ENCODE results near the gene FIGNL2.
"Not testable (repeated sequence)": the region's sequence is repeated elsewhere in the genome, so short reads cannot be mapped to it uniquely, and the experiment has no call there.

Gene FIGNL2

GRCh38 chr12:51815571-51815970, 32.9 kb downstream of the FIGNL2 start:
- DNase-seq (ENCODE audit: low read depth), result no peak

GRCh38 chr12:51814311-51815088, 34.0 kb downstream of the FIGNL2 start:
- peak; percentile 34 for DNase-seq (ENCODE audit: low read depth)

- no peak for DNase-seq (ENCODE audit: low read depth)
Observed at GRCh38 chr12:51813931-51814310, 34.6 kb downstream of the FIGNL2 start.

- DNase-seq (ENCODE audit: low read depth), result no peak
Observed at GRCh38 chr12:51812871-51813270, 35.6 kb downstream of the FIGNL2 start.

- no peak for DNase-seq (ENCODE audit: low read depth)
Observed at GRCh38 chr12:51811203-51812202, 37.0 kb downstream of the FIGNL2 start.

DNA sequence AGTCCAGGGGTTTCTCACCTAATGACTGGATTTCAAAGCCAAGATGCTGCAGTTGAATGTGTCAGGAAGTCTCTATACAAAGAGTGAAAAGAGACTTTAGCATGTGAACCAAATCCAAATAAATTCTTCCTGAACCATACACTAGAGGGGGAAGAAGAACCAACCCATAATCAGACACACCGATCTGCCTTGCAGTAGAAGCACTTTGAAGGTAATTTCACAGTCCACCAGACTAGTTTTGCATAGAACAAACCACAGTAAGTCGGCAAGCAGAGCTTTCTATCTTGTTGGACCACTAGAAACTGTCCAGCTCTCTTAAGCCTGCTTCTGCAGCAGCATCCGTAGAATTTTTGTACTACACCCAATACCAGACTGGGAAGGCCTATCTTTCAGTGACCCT, 39.3 kb downstream of the FIGNL2 start:
- DNase-seq (ENCODE audit: low read depth), result no peak

DNA sequence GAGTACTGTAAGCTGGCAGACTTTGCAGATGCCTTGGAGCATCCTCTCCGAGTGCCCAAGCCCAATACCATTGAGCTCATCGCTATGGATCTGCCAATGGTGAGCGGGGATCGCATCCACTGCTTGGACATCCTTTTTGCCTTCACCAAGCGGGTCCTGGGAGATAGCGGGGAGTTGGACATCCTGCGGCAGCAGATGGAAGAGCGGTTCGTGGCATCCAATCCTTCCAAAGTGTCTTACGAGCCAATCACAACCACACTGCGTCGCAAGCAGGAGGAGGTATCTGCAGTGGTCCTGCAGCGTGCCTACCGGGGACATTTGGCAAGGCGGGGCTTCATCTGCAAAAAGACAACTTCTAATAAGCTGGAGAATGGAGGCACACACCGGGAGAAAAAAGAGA, 41.6 kb downstream of the FIGNL2 start:
- no peak for DNase-seq (ENCODE audit: low read depth)

GRCh38 chr12:51801027-51801426, 47.5 kb downstream of the FIGNL2 start:
- no peak for DNase-seq (ENCODE audit: low read depth)

- DNase-seq (ENCODE audit: low read depth), result no peak
Observed at GRCh38 chr12:51798501-51798900, 50.0 kb downstream of the FIGNL2 start.

DNA sequence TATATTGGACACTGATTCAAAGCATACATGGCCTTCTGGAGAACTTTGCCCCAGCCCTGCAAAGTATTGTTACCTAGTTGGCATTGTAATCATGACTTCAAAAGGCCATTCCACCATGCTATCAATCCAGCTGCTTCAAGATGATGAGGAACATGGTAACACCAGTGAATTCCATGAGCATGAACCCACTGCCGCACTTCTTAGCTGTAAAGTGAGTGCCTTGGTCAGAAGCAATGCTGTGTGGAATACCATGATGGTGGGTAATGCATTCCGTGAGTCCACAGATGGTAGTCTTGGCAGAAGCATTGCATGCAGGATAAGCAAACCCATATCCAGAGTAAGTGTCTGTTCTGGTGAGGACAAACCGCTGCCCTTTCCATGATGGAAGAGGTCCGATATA, 50.5 kb downstream of the FIGNL2 start:
- DNase-seq (ENCODE audit: low read depth), result not testable (repeated sequence)

DNA sequence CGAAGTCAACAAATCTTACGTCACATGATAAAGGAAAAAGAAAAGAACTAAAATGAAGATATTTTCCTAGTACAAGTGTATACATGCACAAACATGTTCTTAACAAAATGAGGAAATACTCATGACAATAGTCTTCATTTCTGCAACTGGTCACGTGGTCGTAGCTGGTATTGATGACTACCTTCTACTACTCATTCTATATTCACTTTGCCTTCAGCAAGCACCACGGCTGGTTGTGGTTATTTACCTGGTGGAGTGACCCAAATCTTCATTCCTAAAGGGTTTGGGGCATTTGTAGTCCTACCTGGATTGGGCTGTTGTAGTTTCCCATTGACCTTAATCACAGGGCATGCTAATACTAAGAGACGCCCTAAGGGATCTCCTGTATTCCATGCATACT, 51.2 kb downstream of the FIGNL2 start:
- DNase-seq (ENCODE audit: low read depth), result no peak

DNA sequence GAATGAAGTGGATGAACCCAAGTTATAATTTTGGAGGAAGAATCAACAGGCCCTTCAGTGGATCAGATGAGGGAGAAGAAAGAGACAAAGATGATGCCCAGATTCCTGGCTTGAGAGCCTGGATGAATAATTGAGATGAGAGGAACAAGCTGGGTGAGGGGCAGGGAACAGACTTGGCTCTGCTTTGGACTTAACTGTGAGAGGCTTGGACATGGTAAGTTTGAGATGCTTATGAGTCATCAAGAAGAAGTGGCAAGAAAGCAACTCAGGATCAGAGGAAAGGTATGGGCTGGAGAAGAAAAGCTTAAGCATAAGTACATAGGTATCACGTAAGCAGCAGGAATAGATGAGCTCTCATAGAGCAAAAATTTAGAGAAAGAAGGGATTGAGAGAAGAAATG, 55.3 kb downstream of the FIGNL2 start:
- no peak for DNase-seq (ENCODE audit: low read depth)

- no peak for DNase-seq (ENCODE audit: low read depth)
Observed at GRCh38 chr12:51792417-51792816, 56.1 kb downstream of the FIGNL2 start.

DNA sequence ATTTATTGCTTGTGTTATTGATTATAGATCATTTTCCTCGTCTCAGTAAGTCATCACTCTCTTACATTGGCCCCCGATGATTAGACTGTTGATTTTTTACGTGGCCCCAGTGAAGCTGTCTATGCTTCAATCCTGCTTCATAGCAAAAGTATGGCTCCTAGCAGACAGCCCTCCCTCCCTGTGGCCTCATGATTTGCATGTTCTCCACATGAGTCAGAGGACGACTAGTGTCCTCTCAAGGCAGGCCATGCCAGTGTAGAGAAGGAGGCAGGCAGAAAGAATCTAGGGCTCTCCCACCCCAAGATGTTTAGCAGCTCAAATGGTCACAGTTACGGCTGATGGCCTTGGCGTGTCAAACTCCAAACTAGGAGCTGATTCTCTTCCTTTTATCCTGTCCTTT, 59.6 kb downstream of the FIGNL2 start:
- no peak for DNase-seq (ENCODE audit: low read depth)

DNA sequence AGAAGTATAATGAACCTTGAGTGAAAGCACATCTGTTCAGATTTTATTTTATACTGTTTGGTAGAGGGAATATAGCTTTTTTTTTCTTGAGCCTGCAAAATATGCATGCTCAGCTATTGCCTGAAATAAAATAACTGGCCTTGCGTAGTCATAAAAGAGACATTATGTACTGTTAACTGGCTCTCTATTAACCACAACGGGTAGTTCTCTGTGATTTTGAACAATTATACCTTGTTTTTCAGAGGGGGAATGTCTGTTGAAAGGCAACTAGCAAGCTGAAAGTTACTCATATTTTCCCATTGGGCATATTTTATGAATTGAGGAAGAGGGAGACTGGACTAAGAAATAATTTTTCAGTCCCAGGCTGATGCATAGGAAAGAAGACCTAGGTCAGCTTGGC, 62.6 kb downstream of the FIGNL2 start:
- DNase-seq (ENCODE audit: low read depth), result no peak

GRCh38 chr12:51784688-51785087, 63.8 kb downstream of the FIGNL2 start:
- no peak for DNase-seq (ENCODE audit: low read depth)

DNA sequence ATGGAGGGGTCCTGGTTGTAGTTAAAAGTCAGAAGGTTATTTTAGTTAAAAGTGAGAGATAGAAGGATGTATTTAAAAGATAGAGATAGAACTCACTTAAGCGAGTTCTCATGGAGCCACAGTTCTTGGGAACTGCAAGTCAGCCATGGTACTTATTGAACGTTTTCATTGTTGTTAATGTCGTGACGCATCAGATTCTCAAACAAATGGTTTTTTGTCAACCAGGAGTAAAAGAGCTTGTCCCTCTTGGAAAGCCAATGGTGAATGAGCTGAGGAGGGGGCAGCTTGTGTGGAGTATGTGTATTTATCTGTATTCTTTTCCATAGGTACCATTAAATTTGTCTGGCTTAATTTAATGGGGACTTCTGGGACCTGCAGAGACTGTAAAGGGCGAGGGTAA, 68.6 kb downstream of the FIGNL2 start:
- no peak for DNase-seq (ENCODE audit: low read depth)

- no peak for DNase-seq (ENCODE audit: low read depth)
Observed at GRCh38 chr12:51777973-51778372, 70.5 kb downstream of the FIGNL2 start.

- DNase-seq (ENCODE audit: low read depth), result no peak
Observed at GRCh38 chr12:51777457-51777856, 71.1 kb downstream of the FIGNL2 start.

GRCh38 chr12:51774933-51775332, 73.6 kb downstream of the FIGNL2 start:
- no peak for DNase-seq (ENCODE audit: low read depth)

GRCh38 chr12:51773145-51773869, 75.2 kb downstream of the FIGNL2 start:
- DNase-seq (ENCODE audit: low read depth), result no peak

DNA sequence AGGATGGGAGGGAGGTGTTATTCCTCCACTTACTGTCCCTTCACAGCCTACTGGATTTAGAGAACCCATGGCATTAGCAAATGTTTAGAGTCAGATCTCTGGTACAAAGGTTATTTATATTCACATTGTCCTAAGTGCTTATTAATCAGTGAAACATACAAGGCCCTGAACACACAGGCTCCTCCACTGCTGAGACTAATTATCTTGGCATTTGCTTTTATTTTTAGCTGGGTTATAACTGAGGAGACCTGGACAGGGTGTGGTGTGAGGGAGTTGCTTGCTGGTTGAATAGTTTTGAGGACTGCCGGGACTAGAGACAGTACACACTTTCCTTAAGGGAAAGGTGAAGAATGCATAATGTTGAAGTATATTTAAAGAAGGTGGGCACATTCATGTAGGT, 77.5 kb downstream of the FIGNL2 start:
- no peak for DNase-seq (ENCODE audit: low read depth)
